ENCODE results near the gene SLC24A4.
A peak's percentile ranks its signal among the peaks of the same experiment; 100 is the strongest.

SLC24A4 gene, protein sequence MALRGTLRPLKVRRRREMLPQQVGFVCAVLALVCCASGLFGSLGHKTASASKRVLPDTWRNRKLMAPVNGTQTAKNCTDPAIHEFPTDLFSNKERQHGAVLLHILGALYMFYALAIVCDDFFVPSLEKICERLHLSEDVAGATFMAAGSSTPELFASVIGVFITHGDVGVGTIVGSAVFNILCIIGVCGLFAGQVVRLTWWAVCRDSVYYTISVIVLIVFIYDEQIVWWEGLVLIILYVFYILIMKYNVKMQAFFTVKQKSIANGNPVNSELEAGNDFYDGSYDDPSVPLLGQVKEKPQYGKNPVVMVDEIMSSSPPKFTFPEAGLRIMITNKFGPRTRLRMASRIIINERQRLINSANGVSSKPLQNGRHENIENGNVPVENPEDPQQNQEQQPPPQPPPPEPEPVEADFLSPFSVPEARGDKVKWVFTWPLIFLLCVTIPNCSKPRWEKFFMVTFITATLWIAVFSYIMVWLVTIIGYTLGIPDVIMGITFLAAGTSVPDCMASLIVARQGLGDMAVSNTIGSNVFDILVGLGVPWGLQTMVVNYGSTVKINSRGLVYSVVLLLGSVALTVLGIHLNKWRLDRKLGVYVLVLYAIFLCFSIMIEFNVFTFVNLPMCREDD

DNA sequence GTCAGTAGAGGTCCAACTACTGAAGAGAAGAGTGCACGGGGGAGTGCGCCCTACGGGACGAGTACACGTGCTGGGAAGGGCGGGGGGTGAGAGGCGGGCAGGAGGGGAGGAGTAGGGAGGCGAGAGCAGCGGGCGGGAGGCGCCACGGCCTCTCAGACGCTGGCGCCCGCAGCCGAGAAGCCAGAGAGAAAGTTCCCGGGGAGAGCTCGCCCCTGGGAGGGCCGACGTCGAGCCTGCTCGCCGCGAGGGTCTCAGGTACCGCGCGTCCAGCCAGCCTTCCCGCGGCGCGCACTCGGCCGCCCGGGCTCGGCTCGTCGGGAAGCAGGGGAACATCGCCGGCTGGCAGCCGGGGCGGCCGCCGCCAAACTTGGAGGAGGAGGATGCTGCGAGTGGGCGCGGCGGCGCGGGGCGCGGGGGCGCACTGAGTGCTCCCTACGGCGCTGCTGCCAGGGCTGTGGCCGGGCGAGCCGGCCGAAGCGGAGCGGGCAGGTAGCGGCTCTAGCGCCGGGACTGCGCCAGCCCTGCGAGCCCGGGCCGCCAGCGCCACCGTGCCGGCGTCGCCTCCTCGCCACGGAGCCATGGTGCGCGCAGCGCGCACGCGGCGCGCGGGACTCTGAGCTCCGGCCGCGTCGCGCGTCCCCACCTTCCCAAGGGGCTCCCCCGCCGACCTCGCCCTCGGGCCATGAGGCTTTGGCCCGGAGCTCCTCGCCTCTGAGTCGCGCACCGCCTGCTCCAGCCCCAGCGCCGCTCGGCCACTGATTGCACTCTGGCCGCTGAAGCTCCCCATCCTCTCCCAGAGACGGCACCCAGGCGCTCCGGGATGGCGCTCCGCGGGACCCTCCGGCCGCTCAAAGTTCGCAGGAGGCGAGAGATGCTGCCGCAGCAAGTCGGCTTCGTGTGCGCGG, at the start of gene SLC24A4:
SLC24A4 (plus strand) TSS at position 155 of the 905 bp plus-strand sequence; CDS start at position 821, 666 bp downstream.
- peak within 1 kb of the TSS; percentile 74 for H3K4me3 ChIP-seq
- no peak within 1 kb of the TSS for H3K27ac ChIP-seq
- TF ChIP-seq, protein P1, sequence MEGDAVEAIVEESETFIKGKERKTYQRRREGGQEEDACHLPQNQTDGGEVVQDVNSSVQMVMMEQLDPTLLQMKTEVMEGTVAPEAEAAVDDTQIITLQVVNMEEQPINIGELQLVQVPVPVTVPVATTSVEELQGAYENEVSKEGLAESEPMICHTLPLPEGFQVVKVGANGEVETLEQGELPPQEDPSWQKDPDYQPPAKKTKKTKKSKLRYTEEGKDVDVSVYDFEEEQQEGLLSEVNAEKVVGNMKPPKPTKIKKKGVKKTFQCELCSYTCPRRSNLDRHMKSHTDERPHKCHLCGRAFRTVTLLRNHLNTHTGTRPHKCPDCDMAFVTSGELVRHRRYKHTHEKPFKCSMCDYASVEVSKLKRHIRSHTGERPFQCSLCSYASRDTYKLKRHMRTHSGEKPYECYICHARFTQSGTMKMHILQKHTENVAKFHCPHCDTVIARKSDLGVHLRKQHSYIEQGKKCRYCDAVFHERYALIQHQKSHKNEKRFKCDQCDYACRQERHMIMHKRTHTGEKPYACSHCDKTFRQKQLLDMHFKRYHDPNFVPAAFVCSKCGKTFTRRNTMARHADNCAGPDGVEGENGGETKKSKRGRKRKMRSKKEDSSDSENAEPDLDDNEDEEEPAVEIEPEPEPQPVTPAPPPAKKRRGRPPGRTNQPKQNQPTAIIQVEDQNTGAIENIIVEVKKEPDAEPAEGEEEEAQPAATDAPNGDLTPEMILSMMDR (IDR thresholded peaks at IDR 0.05): no peak
- DNase-seq (ENCODE audit: low spot score): no peak

DNA sequence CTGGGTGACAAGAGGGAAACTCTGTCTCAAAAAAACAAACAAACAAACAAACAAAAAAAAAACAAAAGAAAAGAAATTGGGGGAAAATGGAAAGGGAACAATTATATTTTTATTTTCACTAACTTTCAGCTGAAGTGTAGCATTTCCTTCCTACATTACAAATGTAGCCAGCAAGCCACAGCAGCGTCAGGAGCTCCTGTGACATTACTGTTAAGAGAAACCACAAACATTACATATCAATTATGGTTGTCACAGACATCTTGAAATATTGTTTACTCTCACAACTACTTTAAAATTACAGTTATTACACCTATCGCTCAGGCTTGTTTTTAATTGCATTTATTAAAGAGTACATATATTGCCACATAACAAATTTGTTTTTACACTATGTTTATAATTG, 49.8 kb upstream of the SLC24A4 start:
- TF ChIP-seq, protein P1 (IDR thresholded peaks at IDR 0.05): no peak
- no peak for DNase-seq (ENCODE audit: low spot score)
- Histone ChIP-seq H3K4me3 (no peak overlapping the region), H3K27ac (no peak overlapping the region)

DNA sequence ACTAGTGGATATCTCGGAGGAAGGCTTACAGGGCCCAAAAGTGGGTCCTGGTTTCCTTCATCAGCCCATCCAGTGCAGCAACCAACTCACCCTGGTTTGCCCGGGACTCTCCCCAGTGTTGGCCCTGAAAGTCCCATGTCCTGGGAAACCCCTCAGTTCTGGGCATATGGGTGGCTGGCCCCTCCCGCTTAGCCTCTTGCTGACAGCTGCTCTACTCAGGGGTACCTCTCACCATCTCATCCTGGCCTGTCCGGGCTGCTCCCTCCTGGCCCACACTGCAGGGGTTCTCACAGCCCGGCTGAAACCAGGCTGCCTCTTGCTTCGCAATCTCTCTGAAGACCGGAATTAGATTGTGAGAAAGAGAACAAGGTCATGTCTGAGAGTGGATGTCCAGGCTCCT, 48.9 kb upstream of the SLC24A4 start:
- DNase-seq (ENCODE audit: low spot score): no peak
- Histone ChIP-seq H3K27ac (no peak overlapping the region), H3K4me3 (no peak overlapping the region)
- TF ChIP-seq, protein P1 (IDR thresholded peaks at IDR 0.05): no peak

DNA sequence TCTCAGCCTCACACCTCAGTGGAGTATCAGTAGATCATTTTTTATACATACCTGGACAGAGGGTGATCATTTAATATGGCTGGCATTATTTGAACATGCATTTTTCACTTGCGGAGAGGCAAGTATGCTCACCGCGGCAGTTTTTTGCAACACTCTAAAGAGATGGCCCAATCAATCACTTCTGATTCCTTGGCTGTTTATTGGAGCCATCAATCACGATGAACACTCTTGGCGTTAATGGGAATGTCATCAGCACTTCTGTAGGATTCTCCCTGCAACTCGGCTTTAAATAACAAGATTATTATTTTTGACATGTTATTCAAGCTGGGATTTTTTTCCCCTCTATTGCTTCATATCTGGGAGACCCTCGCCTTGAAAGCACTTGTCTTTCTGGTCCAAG, 46.9 kb upstream of the SLC24A4 start:
- TF ChIP-seq, protein P1 (IDR thresholded peaks at IDR 0.05): no peak
- DNase-seq (ENCODE audit: low spot score): no peak
- H3K27ac ChIP-seq: no peak overlapping the region
- no peak overlapping the region for H3K4me3 ChIP-seq

DNA sequence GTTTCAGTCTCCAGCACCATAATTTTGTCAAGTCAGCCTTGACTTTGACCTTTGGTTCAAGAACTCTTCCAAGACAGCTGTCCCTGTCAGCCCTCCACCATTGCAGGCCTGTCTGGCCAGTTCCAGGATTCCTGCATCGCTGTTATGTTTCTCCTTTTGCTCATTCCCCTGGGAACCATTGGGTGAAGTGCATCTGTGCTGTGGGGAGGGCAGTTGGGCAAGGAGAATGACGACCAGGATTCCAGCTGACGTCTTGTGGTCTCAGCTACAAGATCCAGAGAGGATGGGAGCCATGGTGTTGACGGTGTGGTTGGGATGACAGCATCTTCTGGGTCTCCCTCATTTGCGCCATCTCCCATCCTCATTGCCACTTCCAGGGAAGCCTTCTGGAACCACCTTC, 45.9 kb upstream of the SLC24A4 start:
- TF ChIP-seq, protein P1 (IDR thresholded peaks at IDR 0.05): no peak
- DNase-seq (ENCODE audit: low spot score): no peak
- H3K27ac ChIP-seq: no peak overlapping the region
- H3K4me3 ChIP-seq: no peak overlapping the region

DNA sequence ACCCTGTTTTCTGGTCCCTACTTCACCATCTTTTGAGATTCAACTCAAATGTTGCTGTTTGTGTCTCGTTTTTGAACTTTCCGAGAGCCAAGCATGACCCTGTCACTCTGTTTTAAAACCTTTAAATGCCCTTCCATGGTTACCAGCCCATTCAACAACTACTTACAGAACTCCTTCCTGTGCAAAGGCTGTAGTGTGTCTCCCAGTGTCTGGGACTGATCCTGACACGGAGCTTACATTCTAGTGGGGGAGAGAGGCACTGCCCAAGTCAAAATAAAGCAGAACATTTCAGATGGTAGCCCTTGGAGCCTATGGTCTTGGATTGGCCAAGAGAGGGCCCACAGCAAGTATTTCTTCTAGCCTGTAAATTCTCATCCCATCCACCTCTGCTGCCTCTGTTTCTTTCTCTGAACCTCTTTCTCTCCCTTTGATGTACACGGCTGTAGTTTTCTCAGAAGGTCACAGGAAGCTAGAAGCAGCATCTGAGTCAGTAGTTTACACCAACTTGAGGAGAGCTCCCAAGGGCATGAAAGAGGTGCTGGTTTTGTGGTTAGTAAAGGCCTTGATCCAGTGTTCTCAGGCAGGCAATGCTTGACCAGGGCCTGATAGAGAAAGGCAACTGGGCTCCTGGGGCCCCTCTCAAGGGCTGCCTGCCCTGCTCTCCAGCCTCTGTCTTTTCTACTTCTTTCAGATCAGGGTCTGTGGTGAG, 42.3 kb upstream of the SLC24A4 start:
- Histone ChIP-seq H3K27ac (no peak overlapping the region), H3K4me3 (no peak overlapping the region)
- TF ChIP-seq, protein P1 (IDR thresholded peaks at IDR 0.05): no peak
- no peak for DNase-seq (ENCODE audit: low spot score)

All from coronary artery (tissue), 2 donors.